Kidney (tissue), 14 donors: Measurements from ENCODE around the gene ICE2. TPM values are rescaled to one million over a fixed set of nuclear protein-coding genes. Genes with fewer than 3 reads are reported as not detected.

Source experiments
- DNase-seq, 5 donors: peaks; one replicate each; pipeline ENCODE4 v3.0.0-alpha.2; 2013 to 2020
- FAIRE-seq: peaks from 2 replicates; lab custom pipeline; 2012; peaks lifted over from hg19 to GRCh38; lab: Jason Lieb, UNC
- H3K27ac ChIP-seq, 2 donors: one replicate each; pipeline ENCODE4 v1.7.0; 2013; ENCODE audit warnings: low read depth in 2 of 2, low read length in 2 of 2, inconsistent platforms in 1 of 2
- H3K27me3 ChIP-seq: one replicate; pipeline ENCODE4 v1.7.1; 2013; ENCODE audit warnings: low read length, inconsistent platforms; ENCODE audit not compliant: control insufficient read depth, insufficient read depth
- H3K36me3 ChIP-seq, 3 donors: one replicate each; pipeline versions ENCODE4 v1.7.0 to v1.7.1; 2013; ENCODE audit warnings: low read length in 3 of 3, control low read depth in 1 of 3, inconsistent platforms in 1 of 3; ENCODE audit not compliant: insufficient read depth in 3 of 3, control insufficient read depth in 2 of 3
- H3K4me1 ChIP-seq, 3 donors: one replicate each; pipeline versions ENCODE4 v1.7.0 to v1.7.1; 2013; ENCODE audit warnings: low read length in 3 of 3, inconsistent platforms in 1 of 3, low read depth in 1 of 3; ENCODE audit not compliant: control insufficient read depth in 2 of 3, insufficient read depth in 2 of 3
- H3K4me3 ChIP-seq, 3 donors: one replicate each; pipeline versions ENCODE4 v1.7.0 to v1.8.1; 2013; ENCODE audit warnings: low read length in 3 of 3, control low read depth in 1 of 3, inconsistent platforms in 1 of 3
- H3K9ac ChIP-seq, 3 donors: one replicate each; pipeline versions ENCODE4 v1.7.0 to v1.7.1; 2013; ENCODE audit warnings: low read length in 3 of 3, control low read depth in 1 of 3, inconsistent platforms in 1 of 3
- H3K9me3 ChIP-seq, 3 donors: one replicate each; pipeline versions ENCODE4 v1.7.0 to v1.7.1; 2013; ENCODE audit warnings: low read length in 3 of 3, control low read depth in 1 of 3, inconsistent platforms in 1 of 3; ENCODE audit not compliant: control insufficient read depth in 2 of 3, insufficient read depth in 1 of 3
- CTCF ChIP-seq: IDR thresholded peaks from 3 replicates; pipeline ENCODE4 v1.5.1; 2012; ENCODE audit warnings: mild to moderate bottlenecking, moderate library complexity, borderline replicate concordance; ENCODE audit not compliant: insufficient read depth; ENCODE audit errors: extremely low read depth
- intact Hi-C: fragments of 100-400 bp; cut with DNase I; formaldehyde crosslinking; loops from one replicate; pipeline ENCODE4 v1.11.1; 2022
- polyA plus RNA-seq: library from polyadenylated mRNA; stranded (reverse); fragments of 350-450 nt; fragmentation: Illumina TruSeq; extraction: RNeasy Lipid Tissue Mini Kit (QIAGEN cat#74804); gene quantifications from one replicate; pipeline ENCODE4 v1.2.3, GENCODE V29; 2014; ENCODE audit warnings: low read depth, low replicate concordance; ENCODE audit not compliant: insufficient read depth
- total RNA-seq: library from RNA; stranded (reverse); fragmentation: NEBNext Ultra II Directional; extraction: Animal tissue kit (Norgen Biotek cat#: 25700); gene quantifications from one replicate; pipeline ENCODE4 v1.2.1, GENCODE V29; 2021
- donor health status: control.
- donor health status: control.
- donor health status: control.
- donor health status: control.
- donor health status: control.
- donor health status: DM: yes; HTN: yes; CAD: no.
- donor health status: Normal renal cell carcinoma (clear cell type).

Gene ICE2
- total and polyA plus RNA-seq, 2 donors from 2014 or later, result 16.4 to 61.4 TPM

GRCh38 chr15:60426870-60427508, 52.0 kb downstream of the ICE2 start:
- FAIRE-seq (no peak), DNase-seq (peak in 1 of 5 donors; percentile 29)
- H3K36me3 ChIP-seq, result peaks cover 0 to 6% (median 0%) of the 10 kb centered on the region in 3 donors
- H3K27me3 ChIP-seq, result no peaks in the 10 kb centered on the region
- TF ChIP-seq CTCF, result no peak
- H3K9ac ChIP-seq, result no peak overlapping the region
- intact Hi-C loops, result no loop called here
- no peak overlapping the region for H3K27ac ChIP-seq
- no peak overlapping the region for H3K4me3 ChIP-seq
- no peaks in the 10 kb centered on the region for H3K4me1 ChIP-seq
- no peaks in the 10 kb centered on the region for H3K9me3 ChIP-seq

- no peak overlapping the region for H3K27ac ChIP-seq
- TF ChIP-seq CTCF, result no peak
- FAIRE-seq, result no peak
Observed at GRCh38 chr15:60425461-60425860, 53.5 kb downstream of the ICE2 start.

GRCh38 chr15:60424006-60424405, 54.9 kb downstream of the ICE2 start:
- intact Hi-C loops, result no loop called here
- Histone ChIP-seq H3K36me3 (peaks cover 0 to 3% (median 0%) of the 10 kb centered on the region in 3 donors), H3K4me1 (no peaks in the 10 kb centered on the region), H3K4me3 (no peak overlapping the region), H3K27me3 (no peaks in the 10 kb centered on the region), H3K9me3 (no peaks in the 10 kb centered on the region), H3K27ac (no peak overlapping the region), H3K9ac (no peak overlapping the region)
- FAIRE-seq (no peak), DNase-seq (no peak)
- TF ChIP-seq CTCF, result no peak

More at GRCh38 chr15:60425461-60425860, 53.5 kb downstream of the ICE2 start:
- Histone ChIP-seq H3K4me3 (no peak overlapping the region), H3K9me3 (no peaks in the 10 kb centered on the region), H3K4me1 (no peaks in the 10 kb centered on the region), H3K27me3 (no peaks in the 10 kb centered on the region), H3K36me3 (peaks cover 0 to 3% (median 0%) of the 10 kb centered on the region in 3 donors), H3K9ac (no peak overlapping the region)
- intact Hi-C loops, result no loop called here
- no peak for DNase-seq
